Measurements from ENCODE around the gene METTL15.

- no peak for TF ChIP-seq CTCF (IDR thresholded peaks at IDR 0.05)
- peak; percentile 72 to 87 (median 79) for TF ChIP-seq POLR2AphosphoS5 (IDR thresholded peaks at IDR 0.05)
Observed at GRCh38 chr11:28107750-28108618, at the start of gene METTL15, which contains the start of gene KIF18A.

Measured in transverse colon (tissue), 4 donors.